MCF 10A (cell line): ENCODE data around the gene MED13L. TPM values are rescaled to one million over a fixed set of nuclear protein-coding genes. Genes with fewer than 3 reads are reported as not detected.

Source experiments
- BruUV-seq: library from RNA; stranded (reverse); fragments of 400-500 nt; replicated peaks from 2 replicates; lab custom pipeline; 2021; lab: Mats Ljungman, UMichigan
- CTCF ChIA-PET: fragments of 300-600 bp; sonication (Branson Sonifier 250); formaldehyde crosslinking; extraction: SDS; loops from one replicate; lab custom pipeline; 2021; ENCODE audit warnings: antibody characterized with exemption, inconsistent platforms; lab: Yijun Ruan, JAX
- POLR2A ChIA-PET: fragments of 300-600, 350-650 bp; sonication (Branson Sonifier 250); formaldehyde crosslinking; extraction: SDS; loops from one replicate; lab custom pipeline; 2020; ENCODE audit warnings: antibody characterized with exemption, inconsistent platforms; lab: Yijun Ruan, JAX
- DNase-seq: peaks from one replicate; pipeline ENCODE4 v3.0.0-alpha.2; 2018; ENCODE audit not compliant: unreplicated experiment
- H3K27ac Mint-ChIP-seq: one replicate; pipeline ENCODE4 v1.8.0; 2022; ENCODE audit warnings: mild to moderate bottlenecking, low read depth, mixed read lengths; ENCODE audit not compliant: unreplicated experiment
- H3K27me3 Mint-ChIP-seq: one replicate; pipeline ENCODE4 v1.8.0; 2022; ENCODE audit warnings: mixed read lengths; ENCODE audit not compliant: insufficient read depth, unreplicated experiment
- H3K36me3 Mint-ChIP-seq: one replicate; pipeline ENCODE4 v1.8.0; 2022; ENCODE audit warnings: mild to moderate bottlenecking, moderate library complexity, mixed read lengths; ENCODE audit not compliant: insufficient read depth, unreplicated experiment
- H3K4me1 Mint-ChIP-seq: one replicate; pipeline ENCODE4 v1.8.0; 2022; ENCODE audit warnings: mixed read lengths; ENCODE audit not compliant: insufficient read depth, unreplicated experiment
- H3K4me3 Mint-ChIP-seq: one replicate; pipeline ENCODE4 v1.8.0; 2022; ENCODE audit warnings: mild to moderate bottlenecking, moderate library complexity, mixed read lengths; ENCODE audit not compliant: unreplicated experiment
- H3K9me3 Mint-ChIP-seq: one replicate; pipeline ENCODE4 v1.8.0; 2022; ENCODE audit warnings: mixed read lengths; ENCODE audit not compliant: unreplicated experiment
- CTCF ChIP-seq: fragments of 200-600 bp; IDR thresholded peaks from one replicate; pipeline ENCODE4 v1.8.0; 2022; ENCODE audit warnings: antibody characterized with exemption, mild to moderate bottlenecking; ENCODE audit not compliant: unreplicated experiment
- intact Hi-C: fragments of 100-400 bp; cut with micrococcal nuclease; formaldehyde crosslinking; loops from 2 replicates; pipeline ENCODE4 v1.14.1; 2022
- total RNA-seq: library from RNA; stranded (reverse); gene quantifications from 2 replicates; pipeline ENCODE4 v1.2.3, GENCODE V29; 2022

The MED13L gene
- total RNA-seq, 1 experiment from 2014 or later = 91.6 TPM

- TF ChIP-seq CTCF = no peak
- Mint-ChIP-seq H3K4me3 (no peak overlapping the region), H3K4me1 (no peaks in the 10 kb centered on the region), H3K27me3 (no peaks in the 10 kb centered on the region), H3K36me3 (no peaks in the 10 kb centered on the region), H3K9me3 (no peaks in the 10 kb centered on the region), H3K27ac (no peak overlapping the region)
- no TSS peak for BruUV-seq
- intact Hi-C loops = no loop called here
- POLR2A ChIA-PET = interaction anchor here (0.6 kb wide), 1 partner anchor 1230 kb away, joined by 3 read pairs; no protein-coding TSS in a partner anchor
- CTCF ChIA-PET = interaction anchor here (0.6 to 1.7 kb wide), 3 partner anchors 19 to 1957 kb away, joined by 3 to 6 read pairs (median 3); no protein-coding TSS in a partner anchor
- DNase-seq = no peak
Observed at GRCh38 chr12:115936997-115937916, 340.2 kb downstream of the MED13L start.

- Mint-ChIP-seq H3K27me3 (no peaks in the 10 kb centered on the region), H3K27ac (no peak overlapping the region), H3K4me1 (no peaks in the 10 kb centered on the region), H3K36me3 (no peaks in the 10 kb centered on the region), H3K9me3 (no peaks in the 10 kb centered on the region), H3K4me3 (no peak overlapping the region)
- intact Hi-C loops = no loop called here
- DNase-seq = no peak
- ChIA-PET POLR2A (no interaction called here), CTCF (no interaction called here)
- no peak for TF ChIP-seq CTCF
- BruUV-seq = no TSS peak
Observed at GRCh38 chr12:115934877-115935276, 342.6 kb downstream of the MED13L start.

- H3K27ac Mint-ChIP-seq = no peak overlapping the region
- DNase-seq = no peak
- H3K36me3 Mint-ChIP-seq = no peaks in the 10 kb centered on the region
- no peaks in the 10 kb centered on the region for H3K27me3 Mint-ChIP-seq
- POLR2A ChIA-PET = interaction anchor here (0.6 kb wide), 1 partner anchor 197 kb away, joined by 7 read pairs; no protein-coding TSS in a partner anchor
- CTCF ChIA-PET = interaction anchor here (1.4 kb wide), 1 partner anchor 16 kb away, joined by 3 read pairs; no protein-coding TSS in a partner anchor
- H3K4me3 Mint-ChIP-seq = no peak overlapping the region
- TF ChIP-seq CTCF = no peak
- BruUV-seq = no TSS peak
- intact Hi-C loops = no loop called here
- no peaks in the 10 kb centered on the region for H3K4me1 Mint-ChIP-seq
- no peaks in the 10 kb centered on the region for H3K9me3 Mint-ChIP-seq
Observed at GRCh38 chr12:115934046-115934445, 343.4 kb downstream of the MED13L start.

- intact Hi-C loops = no loop called here
- Mint-ChIP-seq H3K4me3 (no peak overlapping the region), H3K27ac (no peak overlapping the region), H3K36me3 (no peaks in the 10 kb centered on the region), H3K9me3 (no peaks in the 10 kb centered on the region), H3K27me3 (no peaks in the 10 kb centered on the region), H3K4me1 (no peaks in the 10 kb centered on the region)
- POLR2A ChIA-PET = interaction anchor here (0.7 kb wide), 1 partner anchor 27 kb away, joined by 3 read pairs; no protein-coding TSS in a partner anchor
- TF ChIP-seq CTCF = no peak
- BruUV-seq = no TSS peak
- CTCF ChIA-PET = no interaction called here
- DNase-seq = no peak
Observed at GRCh38 chr12:115932066-115932465, 345.4 kb downstream of the MED13L start.
